Stimulated activated CD4-positive, alpha-beta T cell treated with anti-CD3 and anti-CD28 coated beads, Interleukin-1b, Interleukin-23, amount 100 ng/mL, for 24 hours (primary cell): ENCODE data around the gene PPARA.
"Not testable (repeated sequence)": the region's sequence is repeated elsewhere in the genome, so short reads cannot be mapped to it uniquely, and the experiment has no call there.

ENCODE experiments used
- DNase-seq, 4 experiments: peaks; one replicate each; pipeline ENCODE4 v3.0.0-alpha.2; 2020; ENCODE audit warnings: low read depth in 4 of 4, low spot score in 1 of 4

Gene PPARA

DNA sequence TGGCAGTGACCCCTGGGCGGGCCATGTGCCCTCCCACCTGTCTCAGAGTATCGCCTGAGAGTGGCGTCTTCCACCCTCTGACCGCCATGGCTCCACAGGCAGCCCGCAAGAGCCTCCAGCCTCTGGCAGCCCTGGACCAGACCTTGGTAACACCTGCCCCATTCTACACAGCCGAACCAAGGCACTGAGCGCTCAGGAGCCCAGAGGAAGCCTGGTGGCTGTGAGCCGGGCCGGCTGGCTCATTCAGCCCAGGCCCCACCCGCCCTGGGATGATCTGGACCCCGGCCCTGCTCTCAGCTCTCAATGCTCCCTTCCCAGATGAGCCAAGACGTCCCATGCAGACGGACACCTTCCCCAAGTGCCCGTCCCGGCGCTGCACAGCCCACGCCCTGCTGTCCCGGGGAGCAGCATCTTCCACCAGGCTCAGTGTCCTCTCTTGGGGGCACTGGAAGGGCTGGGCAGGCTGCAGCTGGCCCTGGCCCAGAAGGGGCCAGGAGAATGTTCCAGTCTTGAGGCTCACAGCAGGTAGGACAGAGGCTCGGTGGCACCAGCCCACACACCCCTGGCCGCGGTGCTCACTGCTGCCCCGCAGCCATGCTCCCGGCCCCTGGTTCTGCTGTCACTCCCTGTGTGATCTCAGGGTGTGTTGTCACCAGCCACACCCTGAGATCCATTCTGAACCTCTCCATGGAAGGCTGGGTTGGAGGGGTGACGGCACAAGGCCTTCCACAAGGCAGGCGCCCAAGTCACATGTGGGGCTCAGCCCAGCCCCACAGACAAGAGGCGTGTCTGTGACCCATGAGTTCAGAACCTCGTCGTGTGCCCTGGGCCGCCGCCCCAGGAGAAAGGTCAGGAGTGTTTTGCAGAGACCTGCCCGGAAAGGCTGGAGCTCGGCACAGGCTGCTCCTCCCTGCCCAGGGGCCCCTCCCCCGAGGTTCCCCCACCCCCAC lies 24.2 kb upstream of the PPARA start:
- no peak for DNase-seq

DNA sequence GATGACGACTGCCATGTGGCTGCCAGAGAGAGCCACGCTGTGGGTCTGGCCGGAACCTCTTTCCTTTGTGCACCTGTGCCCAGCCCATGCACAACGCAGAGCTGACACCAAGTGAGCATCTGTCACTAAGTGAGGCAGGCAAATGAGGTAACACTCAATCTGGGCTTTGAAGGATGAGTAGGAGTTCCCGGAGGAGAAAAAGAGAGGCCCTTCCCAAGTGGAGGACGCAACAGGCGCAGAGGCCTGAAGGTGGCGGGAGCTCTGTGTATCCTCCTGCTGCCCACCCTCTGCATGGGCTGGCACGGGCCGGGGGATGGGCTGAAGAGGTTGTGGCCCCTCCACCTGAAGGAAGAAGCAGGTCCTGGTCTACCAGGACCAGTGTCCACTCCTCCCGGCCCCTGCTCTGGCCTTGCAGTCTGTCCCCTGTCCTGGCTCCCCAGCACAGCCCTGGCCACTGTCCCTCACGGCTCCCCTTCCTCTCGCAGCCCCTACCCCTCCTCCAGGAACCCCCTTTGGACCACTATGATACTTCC lies 23.4 kb upstream of the PPARA start:
- no peak for DNase-seq

GRCh38 chr22:46127556-46127955 lies 22.8 kb upstream of the PPARA start:
- no peak for DNase-seq

DNA sequence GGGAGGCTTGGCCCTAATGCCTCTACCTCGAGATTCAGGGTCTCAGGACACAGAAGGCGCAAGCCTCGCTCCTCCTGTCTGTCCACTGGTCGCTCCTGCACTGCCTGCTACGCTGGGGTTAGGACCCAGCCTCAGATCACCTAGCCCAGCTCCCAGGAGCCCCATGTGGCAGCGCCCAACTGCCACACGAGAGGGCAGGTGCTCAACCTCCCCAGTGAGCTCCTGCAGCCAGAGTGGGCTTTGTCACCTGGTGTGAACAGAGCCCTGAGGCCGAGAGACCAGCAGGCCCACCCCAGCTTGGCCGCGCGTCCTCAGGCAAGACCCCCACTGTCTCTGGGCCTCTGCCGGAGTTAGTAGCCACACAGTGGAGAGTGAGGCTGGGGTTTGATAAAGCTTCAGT lies 21.7 kb upstream of the PPARA start:
- no peak for DNase-seq

DNA sequence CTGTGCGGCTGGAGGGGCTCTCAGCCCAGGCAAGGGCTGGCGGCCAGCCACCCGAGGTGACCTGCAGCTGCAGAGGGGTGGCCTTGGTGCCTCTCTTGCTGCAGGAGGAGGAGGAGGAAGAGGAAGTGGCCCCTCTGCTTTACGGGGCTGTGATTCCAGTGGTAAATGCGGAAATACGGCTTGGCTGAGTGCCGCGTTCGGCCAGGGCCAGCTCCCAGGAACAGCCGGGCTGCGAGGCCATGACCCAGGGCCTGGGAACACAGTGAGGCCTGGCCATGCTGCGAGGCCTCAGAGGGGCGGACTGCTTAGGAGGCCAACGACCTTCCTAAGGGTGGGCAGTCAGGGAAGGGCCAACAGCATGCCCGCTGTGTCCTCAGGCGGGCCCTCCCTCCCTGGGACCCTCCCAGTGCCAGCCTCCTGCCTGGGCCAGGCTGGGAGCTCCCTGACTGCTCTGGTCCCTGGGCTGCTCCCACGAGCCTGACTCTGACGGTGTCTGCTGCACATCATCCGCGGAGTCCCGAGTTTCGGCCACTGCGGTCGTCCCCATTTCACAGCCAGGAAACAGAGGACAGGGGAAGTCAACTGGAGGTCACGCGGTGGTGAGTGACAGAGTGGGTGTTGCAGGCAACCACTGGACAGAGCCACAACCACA lies 20.8 kb upstream of the PPARA start:
- no peak for DNase-seq

DNA sequence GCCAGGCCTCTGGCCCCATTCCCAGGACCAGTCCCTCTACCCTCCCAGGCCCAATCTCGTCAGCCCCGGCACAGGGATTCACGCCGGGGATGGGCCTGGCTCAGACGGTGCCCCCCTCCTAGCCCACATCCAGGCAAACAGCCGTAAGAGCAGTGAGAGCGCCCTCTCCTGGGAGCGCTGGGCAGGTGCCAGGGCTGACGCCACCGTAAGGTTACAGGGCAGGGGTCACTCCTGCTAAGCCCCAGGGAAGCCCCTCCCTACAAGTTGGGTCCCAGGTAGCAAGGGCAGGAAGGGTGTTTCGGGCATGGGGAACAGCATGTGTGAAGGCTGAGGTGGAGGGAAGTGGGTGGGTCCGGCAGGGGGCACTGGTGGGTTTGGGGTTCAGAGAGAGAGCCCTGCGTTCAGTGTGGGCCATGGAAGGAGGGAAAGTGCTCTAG lies 19.2 kb upstream of the PPARA start:
- DNase-seq, result no peak

GRCh38 chr22:46132193-46132829 lies 18.0 kb upstream of the PPARA start:
- DNase-seq, result not testable (repeated sequence)

DNA sequence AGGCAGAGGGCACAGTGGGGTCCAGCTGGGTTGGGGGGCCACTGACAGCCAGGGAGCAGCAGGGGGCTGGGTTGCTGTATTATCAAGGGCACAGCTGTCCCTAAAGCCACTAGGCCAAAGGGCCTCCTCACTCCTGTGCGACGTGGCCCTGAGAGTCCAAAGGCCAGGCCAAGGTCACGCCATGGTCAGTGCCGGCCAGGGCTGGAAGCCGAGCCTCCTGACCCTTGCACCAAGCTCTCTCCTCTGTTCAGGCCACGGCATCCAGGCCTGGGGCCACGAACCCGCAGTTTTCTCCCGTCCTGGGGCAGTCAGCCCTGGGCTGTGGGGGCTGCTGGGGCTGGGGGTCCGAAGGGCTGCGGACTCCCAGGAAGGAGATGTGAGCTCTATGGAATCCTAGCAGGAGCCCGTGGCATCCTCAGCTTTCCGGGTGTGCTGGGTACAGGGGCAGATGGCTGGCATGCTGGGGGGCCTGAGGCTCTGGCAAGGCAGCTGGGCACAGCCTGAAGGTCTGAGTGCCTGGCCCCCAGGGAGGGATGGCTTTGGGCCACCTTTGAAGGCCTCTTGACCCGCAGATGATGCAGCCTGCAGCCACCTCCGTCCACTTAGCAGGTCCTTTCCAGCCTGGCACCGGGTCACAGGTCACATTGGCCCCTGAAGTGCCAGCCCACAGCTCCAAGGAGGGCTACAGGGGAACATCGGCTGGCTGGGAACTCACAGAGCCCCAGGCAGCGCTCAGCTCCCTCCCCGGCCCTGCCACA lies 17.3 kb upstream of the PPARA start:
- DNase-seq, result no peak

GRCh38 chr22:46133588-46133855 lies 16.8 kb upstream of the PPARA start:
- no peak for DNase-seq

GRCh38 chr22:46134111-46134705 lies 16.1 kb upstream of the PPARA start:
- no peak for DNase-seq

- no peak for DNase-seq
Observed at GRCh38 chr22:46135611-46136485, 14.5 kb upstream of the PPARA start.

- no peak for DNase-seq
Observed at GRCh38 chr22:46136486-46137217, 13.7 kb upstream of the PPARA start.

GRCh38 chr22:46137218-46137766 lies 13.0 kb upstream of the PPARA start:
- no peak for DNase-seq

- DNase-seq, result no peak
Observed at GRCh38 chr22:46138058-46138797, 12.1 kb upstream of the PPARA start.

GRCh38 chr22:46139417-46139816 lies 10.9 kb upstream of the PPARA start:
- not testable (repeated sequence) for DNase-seq

DNA sequence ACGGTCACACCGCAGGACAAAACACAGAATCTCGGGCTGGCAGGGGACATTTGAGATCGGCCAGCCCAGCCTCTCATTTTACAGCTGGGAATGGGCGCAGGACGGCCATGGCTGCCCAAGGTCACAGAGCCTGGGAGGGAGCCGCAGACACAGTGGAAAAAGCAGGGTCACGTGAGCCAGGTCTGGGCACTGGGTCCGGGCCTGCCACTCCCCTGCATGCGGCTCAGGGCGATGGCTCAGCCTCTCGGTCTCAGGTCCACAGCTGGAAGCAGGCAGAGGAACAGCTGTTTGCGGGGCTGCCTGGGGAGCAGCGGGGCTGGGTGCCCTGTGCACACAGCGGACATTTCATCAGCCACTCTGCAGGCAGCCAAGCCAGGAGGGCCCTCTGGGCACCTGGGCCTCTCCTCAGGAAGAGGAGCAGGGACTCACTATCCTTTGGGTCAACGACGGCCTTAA lies 10.4 kb upstream of the PPARA start:
- no peak for DNase-seq

DNA sequence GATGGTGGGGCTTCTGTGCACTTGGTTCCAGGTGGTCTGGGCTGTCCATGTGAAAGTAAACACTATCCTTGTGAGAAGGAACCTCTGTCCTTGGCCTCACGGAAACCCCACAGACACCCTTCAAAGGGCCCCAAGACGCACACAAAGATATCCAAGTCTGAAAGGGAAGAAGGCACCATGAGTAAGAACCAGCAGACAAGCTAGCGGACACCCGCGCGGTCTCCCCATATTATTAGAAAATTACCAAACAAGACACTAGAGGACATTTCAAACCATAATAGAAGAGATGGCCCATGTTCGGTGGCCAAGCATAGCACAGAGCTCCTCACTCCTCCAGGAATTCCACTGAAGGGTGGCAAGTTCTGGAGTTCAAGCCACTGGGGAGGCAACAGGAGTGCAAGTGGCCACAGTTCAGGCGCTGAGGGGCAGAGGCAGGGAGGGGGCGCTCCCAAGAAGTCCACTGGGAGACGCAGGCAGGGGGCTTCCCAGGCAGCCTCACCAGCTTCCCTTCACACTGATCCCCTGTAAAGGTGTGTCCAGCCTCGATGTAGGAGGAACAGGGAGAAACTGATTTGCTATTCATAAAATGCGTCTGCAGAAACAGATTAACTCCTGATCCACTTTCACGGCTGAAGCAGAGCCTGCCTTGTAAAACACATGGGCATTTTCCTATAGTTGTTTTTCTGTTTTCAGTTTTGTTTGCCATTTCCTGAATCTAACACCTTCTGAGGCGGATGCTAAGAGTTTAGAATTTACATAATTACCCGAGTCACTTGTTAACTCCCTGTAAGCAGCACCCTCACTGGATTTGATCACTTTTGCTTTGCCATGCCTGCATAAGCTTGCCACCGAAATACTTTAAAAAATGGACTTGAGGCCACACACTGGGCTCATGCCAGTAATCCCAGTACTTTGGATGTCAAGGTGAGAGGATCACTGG lies 9.1 kb upstream of the PPARA start:
- no peak for DNase-seq
